Measurements from ENCODE around the gene DSC1.
"Not testable (repeated sequence)": the region's sequence is repeated elsewhere in the genome, so short reads cannot be mapped to it uniquely, and the experiment has no call there.

DSC1 gene

GRCh38 chr18:31170335-31170734 is 7.7 kb upstream of the DSC1 start:
- DNase-seq, result no peak

DNA sequence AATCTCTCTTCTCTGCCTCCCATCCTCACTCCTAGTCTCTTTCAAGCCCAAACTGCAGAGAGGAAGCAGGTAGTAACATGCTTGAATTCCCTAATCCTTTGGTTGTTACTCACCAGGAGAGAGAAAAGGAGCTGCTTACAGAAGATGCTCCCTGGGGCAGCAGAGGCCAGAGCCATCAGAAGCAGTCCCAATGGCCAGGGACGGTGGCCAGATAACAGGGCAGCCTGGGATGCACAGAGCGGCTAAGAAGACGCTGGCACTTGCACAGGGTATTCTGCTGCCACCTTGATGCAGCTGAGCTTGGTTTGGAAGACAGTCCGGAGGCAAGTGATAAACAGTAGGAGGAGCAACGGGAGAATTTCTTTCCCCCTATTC is 250 bp downstream of the DSC1 start:
- no peak for DNase-seq

DNA sequence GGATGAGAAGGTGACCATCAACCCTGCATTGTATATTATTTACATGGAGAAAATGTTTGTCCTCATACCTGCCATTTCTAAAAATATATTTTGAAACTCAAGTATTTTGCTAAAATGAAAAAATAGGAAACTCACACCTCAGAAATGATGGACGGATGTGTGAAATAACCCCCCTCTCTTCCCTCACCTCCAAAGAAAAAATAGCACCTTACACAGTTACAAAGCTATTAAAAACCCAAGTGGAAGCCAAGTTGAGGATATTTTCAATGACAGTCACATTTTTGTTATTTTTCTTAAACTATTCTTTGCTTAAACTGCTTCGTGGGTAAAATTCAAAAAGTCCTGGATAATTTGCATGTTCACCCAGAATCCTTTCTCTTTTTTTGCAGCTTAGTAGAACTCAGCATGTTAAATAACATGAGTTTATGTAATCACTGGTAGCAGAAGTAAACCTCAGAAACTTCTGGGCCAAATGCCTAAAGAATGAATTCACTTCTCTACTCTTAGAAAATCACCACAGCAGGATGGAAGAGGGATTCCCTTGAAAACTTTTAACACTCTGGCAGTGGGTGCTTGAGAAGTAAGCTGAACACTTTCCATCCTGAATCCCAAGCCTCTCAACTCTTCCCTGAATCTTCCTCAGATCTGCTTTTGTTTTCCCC is 768 bp downstream of the DSC1 start:
- DNase-seq, result no peak

DNA sequence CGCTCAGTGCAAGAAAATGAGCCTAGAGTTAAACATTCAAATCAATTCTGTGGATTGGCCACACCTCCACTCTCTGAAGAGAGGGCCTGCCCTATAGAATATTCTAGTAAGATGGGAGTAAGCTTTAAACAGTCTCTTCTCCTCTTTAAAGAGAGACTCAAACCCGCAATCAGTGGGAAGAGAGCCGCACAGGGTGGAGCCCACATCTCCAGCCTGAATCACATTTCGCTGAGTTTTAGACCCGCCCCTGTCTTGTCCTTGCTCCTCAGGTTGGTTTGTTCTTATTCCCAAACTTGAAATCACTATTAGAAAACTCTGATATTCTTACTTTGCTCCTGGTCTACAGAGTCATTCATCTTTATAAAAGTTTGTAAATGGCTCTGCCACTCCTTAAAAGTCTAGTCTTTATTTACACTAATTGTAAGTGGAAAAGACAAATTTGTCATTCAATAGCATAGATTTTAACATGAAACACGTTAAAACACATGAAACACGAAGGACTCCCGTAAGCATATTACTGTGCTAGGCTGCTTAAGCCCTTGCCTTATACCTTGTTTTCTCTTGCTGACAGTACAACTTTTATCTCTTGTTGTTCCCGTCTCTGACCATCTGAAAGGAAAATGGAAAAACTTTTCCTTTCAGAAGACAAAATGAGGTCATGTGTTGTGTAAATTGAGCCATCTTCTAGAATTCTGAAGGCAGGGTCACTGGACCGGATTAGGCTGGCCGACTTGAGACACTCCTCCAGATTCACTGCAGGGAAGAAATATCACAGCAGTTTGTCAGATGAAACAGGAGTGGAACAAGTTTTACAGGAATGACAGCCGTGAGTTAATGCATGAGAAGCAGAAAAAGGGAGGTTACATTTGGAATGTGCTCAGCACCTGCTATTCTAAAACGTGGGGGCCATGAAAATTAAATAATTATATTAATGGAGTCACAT is 5.6 kb downstream of the DSC1 start:
- no peak for DNase-seq

DNA sequence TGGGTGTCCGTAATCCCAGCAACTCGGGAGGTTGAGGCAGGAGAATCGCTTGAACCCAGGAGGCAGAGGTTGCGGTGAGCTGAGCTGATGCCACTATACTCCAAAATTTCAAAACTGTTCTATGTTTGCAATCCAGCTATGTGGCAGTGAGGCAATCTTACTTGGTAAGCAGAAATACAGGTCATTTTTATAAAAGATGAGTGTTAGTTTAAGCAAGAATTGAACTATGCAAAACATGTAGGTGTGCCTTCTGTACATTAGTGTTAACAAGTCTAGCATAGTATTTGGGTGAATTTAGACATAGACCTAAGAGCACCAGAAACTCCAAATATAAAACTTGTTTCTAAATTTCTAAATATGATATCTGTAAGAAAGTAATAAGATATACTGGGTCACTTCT is 7.2 kb downstream of the DSC1 start:
- no peak for DNase-seq

DNA sequence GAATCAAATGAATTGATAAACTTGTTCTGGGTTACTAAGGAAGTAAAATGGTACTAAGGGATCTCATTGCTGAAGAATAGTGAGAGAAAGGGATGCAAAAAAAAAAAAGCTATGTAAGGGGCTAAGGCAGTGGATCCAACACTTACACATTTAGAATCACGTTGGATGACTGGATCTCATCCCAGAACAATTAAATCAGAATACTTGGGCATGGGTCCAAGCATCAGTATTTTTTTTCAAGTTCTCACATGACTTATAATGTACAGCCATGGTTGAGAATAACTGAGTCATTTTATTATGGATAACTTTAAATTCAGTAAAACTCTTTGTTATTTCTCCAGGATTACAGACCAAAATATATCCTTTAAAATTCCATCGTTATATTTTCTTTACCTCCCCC is 8.5 kb downstream of the DSC1 start:
- DNase-seq, result no peak

GRCh38 chr18:31149351-31149750 is 13.3 kb downstream of the DSC1 start:
- no peak for DNase-seq

DNA sequence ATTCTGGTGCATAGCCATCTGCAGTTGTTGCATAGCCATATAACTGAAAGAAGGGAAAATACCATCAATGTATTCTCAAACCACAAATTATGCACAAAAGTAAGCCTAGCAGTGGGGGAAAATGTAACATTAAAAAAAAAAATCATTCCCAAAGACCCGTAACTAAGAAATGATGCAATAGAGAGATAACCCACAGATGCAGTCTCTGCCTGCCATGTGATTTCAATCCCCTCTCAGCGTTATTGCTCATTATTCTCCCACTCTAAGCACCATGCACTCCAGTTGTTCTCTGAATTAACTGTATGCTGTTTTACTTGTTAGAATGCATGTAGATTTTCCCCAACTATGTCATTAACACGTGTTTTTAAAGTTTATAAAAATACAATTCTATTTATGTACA is 14.1 kb downstream of the DSC1 start:
- DNase-seq, result no peak

GRCh38 chr18:31146809-31147208 is 15.8 kb downstream of the DSC1 start:
- no peak for DNase-seq

GRCh38 chr18:31143025-31143424 is 19.6 kb downstream of the DSC1 start:
- DNase-seq, result no peak

DNA sequence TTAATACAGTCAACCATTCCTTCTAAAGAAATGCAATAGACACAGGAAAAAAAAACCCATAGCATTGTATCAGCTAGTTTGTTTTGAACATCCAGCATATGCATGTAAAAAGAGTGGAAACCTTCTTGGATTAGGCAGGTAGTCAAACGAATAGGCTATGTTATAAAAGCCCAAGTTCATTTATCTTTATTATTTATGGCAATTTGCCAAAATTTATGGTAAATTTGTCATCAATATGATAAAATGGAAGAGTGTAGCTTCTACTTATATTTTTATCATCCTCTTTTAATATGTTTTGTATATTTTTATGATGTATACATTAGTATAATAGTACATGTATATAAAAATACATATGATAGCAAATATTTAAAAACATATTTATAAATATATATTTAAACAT is 23.9 kb downstream of the DSC1 start:
- DNase-seq, result no peak

GRCh38 chr18:31134988-31135529 is 27.6 kb downstream of the DSC1 start:
- DNase-seq, result no peak

- DNase-seq, result no peak
These were observed 33.1 kb downstream of the DSC1 start for GRCh38 chr18:31129398-31130115.

DNA sequence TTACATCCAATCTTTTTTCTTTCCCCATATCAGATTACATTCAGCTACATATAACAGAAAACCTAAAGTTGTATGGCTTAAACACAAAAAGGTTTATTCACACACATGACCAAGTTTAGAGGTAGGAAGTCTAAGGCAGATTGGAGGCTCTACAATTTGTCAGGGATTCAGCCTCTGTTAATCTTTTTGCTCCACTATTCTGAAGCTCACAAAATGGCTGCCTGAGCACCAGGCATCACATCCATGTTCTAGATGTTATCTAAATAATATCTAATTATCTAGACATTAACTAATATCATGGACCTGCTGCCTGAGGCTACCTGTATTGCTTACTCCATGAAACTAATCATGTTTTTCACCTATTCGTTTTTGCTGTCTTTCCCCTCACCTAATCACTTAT is 36.8 kb downstream of the DSC1 start:
- no peak for DNase-seq

GRCh38 chr18:31123125-31123524 is 39.5 kb downstream of the DSC1 start:
- not testable (repeated sequence) for DNase-seq

DNA sequence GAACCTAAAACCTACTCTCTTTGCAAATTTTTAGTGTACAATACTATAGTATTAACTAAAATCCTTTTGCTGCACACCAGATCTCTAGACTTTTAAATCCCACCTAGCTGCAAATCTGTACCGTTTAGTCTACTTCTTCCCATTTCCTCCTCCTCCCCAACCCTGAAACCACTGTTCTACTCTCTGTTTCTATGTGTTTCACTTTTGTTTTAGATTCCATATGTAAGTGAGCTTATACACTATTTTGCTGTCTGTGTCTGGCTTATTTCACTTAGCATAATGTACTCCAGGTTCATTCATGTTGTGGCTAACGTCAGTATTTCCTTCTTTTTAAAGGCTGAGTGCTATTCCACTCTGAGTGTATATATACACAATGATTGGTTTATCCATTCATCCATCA is 42.1 kb downstream of the DSC1 start:
- no peak for DNase-seq

DNA sequence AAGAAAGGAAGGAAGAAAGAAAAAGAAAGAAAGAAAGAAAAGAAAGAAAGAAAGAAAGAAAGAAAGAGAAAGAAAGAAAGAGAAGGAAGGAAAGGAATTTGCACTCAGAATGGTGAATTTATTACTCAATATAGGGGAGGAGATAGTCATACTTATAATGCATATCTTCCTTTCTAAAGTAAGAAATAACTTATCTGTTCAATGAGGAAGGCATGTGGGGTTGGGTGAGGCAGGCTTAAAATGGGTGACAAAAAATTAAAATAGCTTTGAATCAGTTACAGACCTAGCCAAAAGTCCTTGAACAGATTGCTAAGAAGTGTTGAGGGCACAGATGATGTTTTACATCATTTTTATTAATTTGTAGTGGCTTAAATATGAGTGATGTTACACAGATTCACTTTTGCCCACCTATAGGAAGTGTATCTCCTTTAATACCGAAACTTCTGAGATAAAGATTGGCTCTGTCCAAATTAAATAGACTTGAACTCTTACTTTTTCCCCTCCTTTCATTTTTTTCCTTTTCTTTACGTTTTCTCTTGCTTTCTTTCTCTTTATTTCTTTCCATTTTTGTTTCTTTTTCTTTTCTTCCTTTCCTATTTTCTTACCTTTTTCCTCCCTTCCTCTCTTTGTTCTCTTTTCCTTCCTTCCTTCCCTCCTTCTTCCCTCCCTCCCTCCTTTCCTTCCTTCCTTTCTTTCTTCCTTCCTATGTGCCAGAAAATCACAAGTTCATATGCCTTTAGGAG is 45.6 kb downstream of the DSC1 start:
- no peak for DNase-seq

DNA sequence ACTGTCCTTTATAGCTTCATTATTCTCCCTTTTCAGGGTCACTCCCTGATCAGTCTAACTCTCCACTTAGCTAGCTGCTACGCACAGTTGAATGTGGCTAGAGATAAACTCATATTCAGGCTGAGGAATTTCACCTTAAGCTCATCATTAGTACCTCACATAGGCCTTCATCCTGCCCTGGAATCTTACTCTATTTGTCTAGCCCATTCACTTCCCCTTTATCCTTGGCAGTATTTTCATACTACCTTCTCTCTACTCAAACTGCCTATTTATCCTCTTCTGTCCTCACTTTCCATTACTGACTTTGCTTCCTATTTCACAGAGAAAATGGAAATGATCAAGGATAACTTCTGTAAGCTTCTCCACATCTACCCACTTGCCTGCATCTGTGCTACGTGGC is 49.9 kb downstream of the DSC1 start:
- DNase-seq, result no peak

GRCh38 chr18:31105733-31106132 is 56.9 kb downstream of the DSC1 start:
- no peak for DNase-seq

DNA sequence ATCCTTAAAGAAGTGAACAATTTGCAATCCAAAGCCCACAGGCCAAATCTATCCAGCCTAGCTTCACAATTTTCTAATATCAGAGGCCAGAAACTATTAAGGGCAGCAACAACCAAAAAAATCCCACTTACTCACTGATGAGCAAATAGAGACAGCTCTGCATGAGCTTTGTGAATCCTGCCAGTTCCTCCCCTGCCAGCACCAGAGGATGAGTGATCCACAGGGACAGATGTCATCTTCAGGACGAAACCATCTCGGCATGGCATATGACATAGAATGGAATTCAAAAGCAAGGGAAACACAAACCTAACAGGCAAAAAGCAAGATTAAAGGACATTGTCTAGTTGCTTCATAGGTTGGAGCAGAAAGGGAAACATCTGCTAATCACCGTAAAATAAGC is 58.2 kb downstream of the DSC1 start:
- no peak for DNase-seq

- DNase-seq, result no peak
These were observed 59.2 kb downstream of the DSC1 start for GRCh38 chr18:31103423-31103822.

- DNase-seq, result no peak
These were observed 59.7 kb downstream of the DSC1 start for GRCh38 chr18:31102941-31103340.

Measured in T-helper 9 cell (primary cell).